K562 (cell line): Measurements from ENCODE around the gene DNAJB4. TPM values are rescaled to one million over a fixed set of nuclear protein-coding genes. Genes with fewer than 3 reads are reported as not detected.
A peak's percentile ranks its signal among the peaks of the same experiment; 100 is the strongest.

ENCODE experiments used
- BACH1 ChIP-seq: fragments of 200-800 bp; sonication (Bioruptor generic); IDR thresholded peaks from 2 replicates; pipeline ENCODE4 v1.6.1; 2016; ENCODE audit warnings: missing genetic modification characterization, missing compliant biosample characterization
- DEAF1 ChIP-seq: fragments of 450-650 bp; formaldehyde crosslinking; IDR thresholded peaks from 2 replicates; pipeline ENCODE4 v1.4.0; 2020; ENCODE audit warnings: mild to moderate bottlenecking, moderate library complexity
- DMBX1 ChIP-seq: fragments of 250-450 bp; sonication (Bioruptor Pico); IDR thresholded peaks from 2 replicates; pipeline ENCODE4 v1.8.0; 2022; ENCODE audit warnings: inconsistent platforms, mild to moderate bottlenecking, moderate library complexity, borderline replicate concordance
- E2F1 ChIP-seq: sonication (generic); formaldehyde crosslinking; IDR thresholded peaks from 2 replicates; pipeline ENCODE4 v1.8.1; 2023; ENCODE audit warnings: mild to moderate bottlenecking, missing genetic modification reagents, moderate library complexity
- ELF1 ChIP-seq: fragments of 200-800 bp; sonication (Bioruptor generic); IDR thresholded peaks from 2 replicates; pipeline ENCODE4 v1.6.1; 2016; ENCODE audit warnings: missing genetic modification characterization, missing compliant biosample characterization
- EP400 ChIP-seq: fragments of 450-650 bp; IDR thresholded peaks from 2 replicates; pipeline ENCODE4 v1.6.1; 2017; ENCODE audit warnings: antibody characterized with exemption, mild to moderate bottlenecking, moderate library complexity
- HES1 ChIP-seq: fragments of 450-650 bp; IDR thresholded peaks from 2 replicates; pipeline ENCODE4 v1.6.1; 2016; ENCODE audit warnings: low read depth, mild to moderate bottlenecking, moderate library complexity
- MCM5 ChIP-seq: fragments of 450-650 bp; IDR thresholded peaks from 2 replicates; pipeline ENCODE4 v1.6.1; 2016; ENCODE audit warnings: low read depth
- NFIX ChIP-seq: fragments of 250-450 bp; sonication (Bioruptor Pico); IDR thresholded peaks from 2 replicates; pipeline ENCODE4 v1.4.0; 2020; ENCODE audit warnings: low read depth, mild to moderate bottlenecking, moderate library complexity
- NR0B1 ChIP-seq: fragments of 450-650 bp; IDR thresholded peaks from one replicate; pipeline ENCODE4 v1.6.1; 2018; ENCODE audit warnings: mild to moderate bottlenecking, moderate library complexity; ENCODE audit not compliant: partially characterized antibody
- SMARCC2 ChIP-seq: fragments of 450-650 bp; IDR thresholded peaks from 2 replicates; pipeline ENCODE4 v1.6.1; 2017; ENCODE audit warnings: antibody characterized with exemption, moderate library complexity, mild to moderate bottlenecking, low read depth
- TAF15 ChIP-seq: fragments of 200-400 bp; formaldehyde crosslinking; IDR thresholded peaks from 2 replicates; pipeline ENCODE4 v1.6.1; 2017; ENCODE audit warnings: mild to moderate bottlenecking, low read depth, low read length, moderate library complexity
- TAF7 ChIP-seq: fragments of 450-650 bp; IDR thresholded peaks from 2 replicates; pipeline ENCODE4 v1.6.1; 2016; ENCODE audit warnings: missing genetic modification characterization, missing compliant biosample characterization
- THAP7 ChIP-seq: fragments of 250-450 bp; sonication (Bioruptor Pico); IDR thresholded peaks from 2 replicates; pipeline ENCODE4 v1.5.0; 2021
- ZFP30 ChIP-seq: fragments of 250-450 bp; sonication (Bioruptor Pico); IDR thresholded peaks from 2 replicates; pipeline ENCODE4 v1.8.0; 2022; ENCODE audit warnings: moderate library complexity, mild to moderate bottlenecking, inconsistent platforms, borderline replicate concordance
- ZMIZ1 ChIP-seq, 2 experiments: fragments of 150-350 bp in 1 of 2; IDR thresholded peaks; 2 replicates each; pipeline ENCODE4 v1.6.1; 2012 to 2016; ENCODE audit warnings: low read depth in 2 of 2, low read length in 2 of 2, mild to moderate bottlenecking in 1 of 2, moderate library complexity in 1 of 2
- ZNF217 ChIP-seq: sonication (generic); formaldehyde crosslinking; IDR thresholded peaks from 2 replicates; pipeline ENCODE4 v1.8.0; 2022; ENCODE audit warnings: mild to moderate bottlenecking, missing genetic modification reagents
- ZNF232 ChIP-seq: sonication (generic); formaldehyde crosslinking; IDR thresholded peaks from 2 replicates; pipeline ENCODE4 v1.8.0; 2022; ENCODE audit warnings: mild to moderate bottlenecking, missing genetic modification reagents
- ZNF551 ChIP-seq: fragments of 250-450 bp; sonication (Bioruptor Pico); IDR thresholded peaks from 2 replicates; pipeline ENCODE4 v1.5.0; 2021; ENCODE audit warnings: mild to moderate bottlenecking, moderate library complexity
- ZNF583 ChIP-seq: fragments of 250-450 bp; sonication (Bioruptor Pico); IDR thresholded peaks from 2 replicates; pipeline ENCODE4 v1.4.0; 2020
- ZSCAN29 ChIP-seq: fragments of 450-650 bp; IDR thresholded peaks from 2 replicates; pipeline ENCODE4 v1.6.1; 2017
- polyA plus RNA-seq, 8 experiments: library from polyadenylated mRNA; depleted of rRNA in 4 of 8; stranded (reverse) in 5 of 8; unstranded in 3 of 8; fragments of >200 nt; fragmentation: Nextera tagmentation in 2 of 8; fragmentation: Illumina TruSeq in 1 of 8; extraction: Ambion mirVana in 2 of 8; extraction: Trizol in 1 of 8; gene quantifications; 2 replicates each; pipeline versions ENCODE4 v1.2.1 to v1.2.3, GENCODE V29; 2011 to 2014; ENCODE audit warnings: inconsistent platforms in 1 of 8, missing spikeins in 1 of 8
- total RNA-seq, 7 experiments: library from RNA; depleted of rRNA in 6 of 7; stranded (reverse); fragments of >200 nt in 6 of 7; fragmentation: Illumina TruSeq in 2 of 7; extraction: Trizol in 2 of 7; gene quantifications; 2 replicates each; pipeline versions ENCODE4 v1.2.1 to v1.2.3, GENCODE V29; 2011 to 2021; ENCODE audit warnings: low replicate concordance in 1 of 7

Gene DNAJB4
- total and polyA plus RNA-seq, 9 of the 15 experiments (the other 6 are each of a cell fraction or from before 2014, with no cell fraction given): 8.5 to 27.7 (median 19.8) TPM

GRCh38 chr1:78054972-78055371 is 50.2 kb downstream of the DNAJB4 start (continued):
- no peak for TF ChIP-seq ZMIZ1 (IDR thresholded peaks at IDR 0.05; ENCODE audit: low read depth in 2 of 2, low read length in 2 of 2)
- no peak for TF ChIP-seq ZNF551 (CRISPR knock-in tag)
- TF ChIP-seq NR0B1: no peak
- TF ChIP-seq ZNF232 (CRISPR knock-in tag): no peak
- TF ChIP-seq NFIX: no peak
- no peak for TF ChIP-seq THAP7
- no peak for TF ChIP-seq ZFP30 (CRISPR knock-in tag)
- no peak for TF ChIP-seq HES1
- no peak for TF ChIP-seq ZNF583
- no peak for TF ChIP-seq DEAF1 (CRISPR knock-in tag)
- peak; percentile 60 for TF ChIP-seq ELF1
- no peak for TF ChIP-seq MCM5
- TF ChIP-seq ZSCAN29: no peak
- TF ChIP-seq E2F1 (CRISPR knock-in tag): no peak
- no peak for TF ChIP-seq SMARCC2
- TF ChIP-seq TAF15: no peak
- TF ChIP-seq BACH1 (tag): 0 out of 2 replicates have a peak, but pooled peaks have one; percentile 11
- peak; percentile 50; the same call in 1 of the 2 replicates for TF ChIP-seq TAF7 (tag)
- TF ChIP-seq EP400: no peak
- peak; percentile 22; the same call in 1 of the 2 replicates for TF ChIP-seq DMBX1
- no peak for TF ChIP-seq ZNF217
